Measurements from ENCODE around the gene NSDHL. TPM values are rescaled to one million over a fixed set of nuclear protein-coding genes. Genes with fewer than 3 reads are reported as not detected.

NSDHL gene
- total RNA-seq, 1 donor from 2014 or later: 29.0 TPM

GRCh38 chrX:152900937-152901445, 70.1 kb downstream of the NSDHL start:
- peaks cover 13% of the 10 kb centered on the region for H3K9me3 Mint-ChIP-seq (ENCODE audit: low read depth)
- DNase-seq (ENCODE audit: low spot score, unreplicated experiment): no peak
- H3K27me3 Mint-ChIP-seq: peaks cover 15% of the 10 kb centered on the region
- no peaks in the 10 kb centered on the region for H3K36me3 Mint-ChIP-seq (ENCODE audit: insufficient read depth)
- no peak overlapping the region for H3K27ac Mint-ChIP-seq
- peaks cover 3% of the 10 kb centered on the region for H3K4me1 Mint-ChIP-seq (ENCODE audit: low read depth)
- TF ChIP-seq, protein P1, sequence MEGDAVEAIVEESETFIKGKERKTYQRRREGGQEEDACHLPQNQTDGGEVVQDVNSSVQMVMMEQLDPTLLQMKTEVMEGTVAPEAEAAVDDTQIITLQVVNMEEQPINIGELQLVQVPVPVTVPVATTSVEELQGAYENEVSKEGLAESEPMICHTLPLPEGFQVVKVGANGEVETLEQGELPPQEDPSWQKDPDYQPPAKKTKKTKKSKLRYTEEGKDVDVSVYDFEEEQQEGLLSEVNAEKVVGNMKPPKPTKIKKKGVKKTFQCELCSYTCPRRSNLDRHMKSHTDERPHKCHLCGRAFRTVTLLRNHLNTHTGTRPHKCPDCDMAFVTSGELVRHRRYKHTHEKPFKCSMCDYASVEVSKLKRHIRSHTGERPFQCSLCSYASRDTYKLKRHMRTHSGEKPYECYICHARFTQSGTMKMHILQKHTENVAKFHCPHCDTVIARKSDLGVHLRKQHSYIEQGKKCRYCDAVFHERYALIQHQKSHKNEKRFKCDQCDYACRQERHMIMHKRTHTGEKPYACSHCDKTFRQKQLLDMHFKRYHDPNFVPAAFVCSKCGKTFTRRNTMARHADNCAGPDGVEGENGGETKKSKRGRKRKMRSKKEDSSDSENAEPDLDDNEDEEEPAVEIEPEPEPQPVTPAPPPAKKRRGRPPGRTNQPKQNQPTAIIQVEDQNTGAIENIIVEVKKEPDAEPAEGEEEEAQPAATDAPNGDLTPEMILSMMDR (IDR thresholded peaks at IDR 0.05; ENCODE audit: unreplicated experiment): no peak
- no peak overlapping the region for H3K4me3 Mint-ChIP-seq (ENCODE audit: low read depth)

GRCh38 chrX:152901816-152902501, 71.1 kb downstream of the NSDHL start:
- Mint-ChIP-seq H3K4me3 (ENCODE audit: low read depth) (no peak overlapping the region), H3K27ac (no peak overlapping the region), H3K9me3 (ENCODE audit: low read depth) (peaks cover 4% of the 10 kb centered on the region), H3K4me1 (ENCODE audit: low read depth) (peaks cover 2% of the 10 kb centered on the region), H3K27me3 (peaks cover 9% of the 10 kb centered on the region), H3K36me3 (ENCODE audit: insufficient read depth) (no peaks in the 10 kb centered on the region)
- no peak for DNase-seq (ENCODE audit: low spot score, unreplicated experiment)
- TF ChIP-seq, protein P1 (IDR thresholded peaks at IDR 0.05; ENCODE audit: unreplicated experiment): no peak

DNA sequence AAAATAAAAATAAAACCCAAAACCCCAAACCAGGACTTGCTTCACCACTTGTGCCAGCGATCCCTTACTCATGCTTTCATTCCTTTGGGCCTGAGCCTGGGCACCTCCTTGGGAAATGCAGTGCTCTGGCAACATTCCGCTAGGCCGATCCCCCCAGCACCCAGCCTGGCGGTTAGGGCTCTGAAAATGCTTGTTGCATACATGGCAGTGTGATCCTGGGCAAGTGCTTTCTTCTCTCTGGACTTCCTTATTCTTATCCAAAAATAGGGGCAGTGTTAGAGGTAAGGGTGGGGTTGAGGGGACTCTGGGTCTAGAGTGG, 71.6 kb downstream of the NSDHL start:
- Mint-ChIP-seq H3K4me3 (ENCODE audit: low read depth) (no peak overlapping the region), H3K4me1 (ENCODE audit: low read depth) (peaks cover 7% of the 10 kb centered on the region)
- TF ChIP-seq, protein P1 (IDR thresholded peaks at IDR 0.05; ENCODE audit: unreplicated experiment): no peak

DNA sequence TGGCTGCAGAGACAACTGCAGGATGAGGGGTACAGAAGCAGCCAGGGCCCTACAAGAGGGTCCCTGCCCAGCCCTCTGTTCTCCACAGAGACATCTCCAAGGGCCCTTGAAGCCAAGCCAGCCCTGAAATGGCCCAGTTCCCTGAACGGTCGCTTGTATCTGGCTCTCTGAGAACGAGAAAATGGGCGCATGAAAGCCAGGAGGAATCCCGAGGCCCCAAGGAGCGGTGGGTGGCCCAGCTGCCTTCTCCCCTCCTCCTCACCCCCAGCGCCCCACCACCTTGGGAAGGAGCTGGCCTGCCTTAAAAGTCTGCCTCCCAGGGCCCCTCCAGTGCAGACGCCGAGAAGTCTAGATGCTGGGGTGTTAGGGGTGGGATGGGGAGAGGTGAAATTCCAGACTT, 72.7 kb downstream of the NSDHL start:
- Mint-ChIP-seq H3K27ac (no peak overlapping the region), H3K9me3 (ENCODE audit: low read depth) (peaks cover 4% of the 10 kb centered on the region), H3K36me3 (ENCODE audit: insufficient read depth) (no peaks in the 10 kb centered on the region), H3K4me1 (ENCODE audit: low read depth) (peaks cover 8% of the 10 kb centered on the region), H3K27me3 (peaks cover 12% of the 10 kb centered on the region), H3K4me3 (ENCODE audit: low read depth) (no peak overlapping the region)
- TF ChIP-seq, protein P1 (IDR thresholded peaks at IDR 0.05; ENCODE audit: unreplicated experiment): no peak
- DNase-seq (ENCODE audit: low spot score, unreplicated experiment): no peak

More for the DNA sequence above, 71.6 kb downstream of the NSDHL start:
- Mint-ChIP-seq H3K27ac (no peak overlapping the region), H3K36me3 (ENCODE audit: insufficient read depth) (no peaks in the 10 kb centered on the region), H3K27me3 (peaks cover 12% of the 10 kb centered on the region), H3K9me3 (ENCODE audit: low read depth) (peaks cover 4% of the 10 kb centered on the region)
- DNase-seq (ENCODE audit: low spot score, unreplicated experiment): no peak

DNA sequence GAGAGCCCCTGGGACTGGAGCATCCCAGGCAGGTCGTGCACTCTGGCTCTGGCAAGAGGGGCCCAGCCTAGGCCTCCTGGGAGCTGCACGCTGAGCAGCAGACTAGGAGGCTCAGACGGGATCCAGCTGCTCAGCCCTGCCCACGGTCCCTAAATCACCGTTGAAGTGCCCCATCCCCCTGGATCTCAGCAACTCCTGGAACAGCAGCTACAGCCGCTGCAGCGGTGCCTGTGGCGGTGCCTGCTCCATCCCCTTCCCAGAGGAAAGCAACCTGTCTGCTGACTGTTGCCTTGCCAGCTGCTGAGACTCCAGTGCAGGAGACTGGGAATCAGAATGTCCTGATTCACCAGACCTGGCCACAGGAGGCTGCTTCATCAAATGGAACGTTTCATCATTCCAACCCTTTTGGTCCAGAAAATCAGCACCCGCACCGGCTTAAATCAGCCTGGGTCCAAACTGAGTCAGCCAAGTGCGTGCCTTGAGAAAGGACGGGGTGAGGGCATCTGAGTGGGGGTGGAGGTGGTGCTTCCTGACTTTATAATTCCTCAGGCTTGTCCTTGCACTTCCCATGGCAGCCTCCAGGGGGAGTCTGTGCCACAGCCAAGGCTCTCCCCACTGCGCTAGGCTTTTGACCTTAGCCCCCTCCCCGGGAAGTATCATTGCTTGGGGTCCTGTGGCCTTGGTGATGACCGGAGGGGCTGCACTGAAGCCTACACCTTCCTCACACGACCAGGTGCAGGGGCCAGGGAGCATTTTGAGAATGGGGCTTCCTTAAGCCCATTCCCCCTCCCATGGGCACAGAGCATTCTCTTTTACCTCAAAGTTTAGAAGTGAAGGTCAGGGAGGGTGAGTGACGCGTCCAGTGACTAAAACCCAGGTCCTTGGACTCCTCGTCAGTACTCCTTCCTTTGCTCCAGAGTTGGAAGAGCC, 73.6 kb downstream of the NSDHL start:
- DNase-seq (ENCODE audit: low spot score, unreplicated experiment): peak; percentile 34
- H3K9me3 Mint-ChIP-seq (ENCODE audit: low read depth): peaks cover 4% of the 10 kb centered on the region
- H3K4me1 Mint-ChIP-seq (ENCODE audit: low read depth): peaks cover 8% of the 10 kb centered on the region
- no peak overlapping the region for H3K27ac Mint-ChIP-seq
- TF ChIP-seq, protein P1 (IDR thresholded peaks at IDR 0.05; ENCODE audit: unreplicated experiment): peak; percentile 63
- no peaks in the 10 kb centered on the region for H3K36me3 Mint-ChIP-seq (ENCODE audit: insufficient read depth)
- H3K4me3 Mint-ChIP-seq (ENCODE audit: low read depth): no peak overlapping the region
- H3K27me3 Mint-ChIP-seq: peaks cover 12% of the 10 kb centered on the region

All from progenitor cell of endocrine pancreas (in vitro differentiated cells).